ENCODE results near the gene TDRD10.

Gene TDRD10

GRCh38 chr1:154593390-154593789, 91.4 kb downstream of the TDRD10 start:
- in situ Hi-C loops (cut with MboI; ENCODE audit: low pct_unique_long_range_greater_than_20kb, low sequenced_read_pairs) = no loop called here

GRCh38 chr1:154594811-154595210, 92.8 kb downstream of the TDRD10 start:
- in situ Hi-C loops (cut with MboI; ENCODE audit: low pct_unique_long_range_greater_than_20kb, low sequenced_read_pairs) = no loop called here

More at GRCh38 chr1:154593390-154593789, 91.4 kb downstream of the TDRD10 start:
- no peak for DNase-seq

GRCh38 chr1:154595621-154596020, 93.6 kb downstream of the TDRD10 start:
- in situ Hi-C loops (cut with MboI; ENCODE audit: low pct_unique_long_range_greater_than_20kb, low sequenced_read_pairs) = no loop called here
- DNase-seq = no peak

More at GRCh38 chr1:154594811-154595210, 92.8 kb downstream of the TDRD10 start:
- no peak for DNase-seq
